AG10803 (cell line): ENCODE results near the gene SLX4IP.

Experiments
- DNase-seq: peaks from one replicate; pipeline ENCODE4 v3.0.0; 2010; ENCODE audit warnings: low read depth
- H3K4me3 ChIP-seq: 2 replicates; pipeline ENCODE4 v1.5.1; 2011; ENCODE audit warnings: mild to moderate bottlenecking, low read length, control low read depth
- CTCF ChIP-seq: conservative IDR thresholded peaks from 2 replicates; pipeline ENCODE4 v1.5.1; 2011; ENCODE audit warnings: mild to moderate bottlenecking, low read length, control low read depth, inconsistent platforms

SLX4IP gene

GRCh38 chr20:10671221-10671918, 236.3 kb downstream of the SLX4IP start:
- H3K4me3 ChIP-seq: peak overlapping the region; percentile 82
- DNase-seq: peak; percentile 89
- TF ChIP-seq CTCF: peak; percentile 69

- TF ChIP-seq CTCF: no peak
- peak; percentile 40 for DNase-seq
- peak overlapping the region; percentile 82 for H3K4me3 ChIP-seq
These were observed 237.0 kb downstream of the SLX4IP start for GRCh38 chr20:10671919-10672623.

DNA sequence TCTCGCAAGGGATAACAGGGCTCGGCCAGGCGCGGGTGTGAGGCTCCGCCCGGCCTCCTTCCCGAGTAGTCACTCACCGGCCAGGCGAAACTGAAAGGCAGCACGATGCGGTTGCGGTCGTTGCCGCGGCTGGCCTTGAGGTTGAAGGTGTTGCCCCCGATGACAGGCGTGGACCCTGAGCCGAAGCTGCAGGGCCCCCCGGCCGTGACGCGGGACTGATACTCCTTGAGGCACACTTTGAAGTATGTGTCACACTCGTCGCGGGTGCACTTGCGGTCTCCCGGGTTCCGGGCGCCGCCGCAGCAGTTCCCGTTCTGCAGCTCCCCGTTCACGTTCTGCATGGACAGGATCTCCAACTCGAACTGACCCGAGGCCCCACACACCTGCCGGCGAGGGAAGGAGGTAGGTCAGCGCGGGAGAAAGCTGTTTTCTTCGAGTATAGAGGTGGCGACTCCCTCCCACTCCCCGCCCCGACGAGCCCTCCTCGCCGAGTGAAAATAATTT, 237.6 kb downstream of the SLX4IP start:
- H3K4me3 ChIP-seq: peak overlapping the region; percentile 82
- no peak for TF ChIP-seq CTCF
- peak; percentile 39 for DNase-seq

- peak overlapping the region; percentile 82 for H3K4me3 ChIP-seq
- no peak for TF ChIP-seq CTCF
- DNase-seq: peak; percentile 29
These were observed 238.2 kb downstream of the SLX4IP start for GRCh38 chr20:10673176-10673841.

DNA sequence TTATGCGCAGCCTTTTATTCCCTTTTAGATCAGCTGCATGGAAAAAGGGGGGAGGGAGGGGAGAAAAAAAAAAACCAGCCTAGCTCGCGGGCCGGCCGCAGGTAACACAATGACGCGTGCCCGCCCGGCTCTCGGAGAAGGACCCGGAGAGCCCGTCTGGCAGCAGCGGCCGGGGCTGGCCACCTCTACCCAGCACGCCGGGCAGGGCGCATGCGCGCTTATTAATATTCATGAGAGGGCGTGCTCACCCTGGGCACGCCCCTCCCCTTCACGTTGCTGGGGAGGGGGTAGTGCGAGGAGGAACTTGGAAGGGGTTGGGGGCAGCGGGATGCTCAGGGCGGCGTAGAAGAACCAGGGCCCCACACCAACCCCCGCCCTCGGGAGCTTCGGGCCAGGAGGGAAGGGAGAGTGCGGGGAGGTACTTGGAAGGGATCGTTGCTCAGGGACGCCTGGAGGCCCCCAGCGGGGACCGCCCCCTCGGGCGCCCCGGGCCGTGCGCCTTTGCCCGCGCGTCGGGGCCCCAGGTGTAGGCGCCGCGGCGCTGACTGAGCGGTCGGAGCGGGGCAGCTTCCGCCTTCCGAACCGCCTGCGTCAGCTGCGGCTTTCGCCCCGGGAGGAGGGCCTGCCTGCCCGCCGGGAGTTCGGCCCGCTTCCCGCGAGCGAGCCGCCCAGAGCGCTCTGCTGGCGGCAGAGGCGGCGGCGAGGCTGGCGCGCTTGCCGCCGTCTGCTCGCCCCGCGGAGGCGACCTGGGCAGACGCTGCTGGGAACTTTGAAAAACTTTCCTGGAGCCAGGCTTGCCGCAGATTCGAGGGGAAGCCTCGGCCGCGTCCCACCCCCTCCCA, 239.0 kb downstream of the SLX4IP start, which contains the start of gene JAG1:
JAG1 (minus strand) TSS at position 158 of the 842 bp plus-strand sequence. CDS start 469 bp downstream, outside the sequence.
- DNase-seq: peak; percentile 91
- TF ChIP-seq CTCF: no peak
- peak within 1 kb of the TSS; percentile 82 for H3K4me3 ChIP-seq

DNA sequence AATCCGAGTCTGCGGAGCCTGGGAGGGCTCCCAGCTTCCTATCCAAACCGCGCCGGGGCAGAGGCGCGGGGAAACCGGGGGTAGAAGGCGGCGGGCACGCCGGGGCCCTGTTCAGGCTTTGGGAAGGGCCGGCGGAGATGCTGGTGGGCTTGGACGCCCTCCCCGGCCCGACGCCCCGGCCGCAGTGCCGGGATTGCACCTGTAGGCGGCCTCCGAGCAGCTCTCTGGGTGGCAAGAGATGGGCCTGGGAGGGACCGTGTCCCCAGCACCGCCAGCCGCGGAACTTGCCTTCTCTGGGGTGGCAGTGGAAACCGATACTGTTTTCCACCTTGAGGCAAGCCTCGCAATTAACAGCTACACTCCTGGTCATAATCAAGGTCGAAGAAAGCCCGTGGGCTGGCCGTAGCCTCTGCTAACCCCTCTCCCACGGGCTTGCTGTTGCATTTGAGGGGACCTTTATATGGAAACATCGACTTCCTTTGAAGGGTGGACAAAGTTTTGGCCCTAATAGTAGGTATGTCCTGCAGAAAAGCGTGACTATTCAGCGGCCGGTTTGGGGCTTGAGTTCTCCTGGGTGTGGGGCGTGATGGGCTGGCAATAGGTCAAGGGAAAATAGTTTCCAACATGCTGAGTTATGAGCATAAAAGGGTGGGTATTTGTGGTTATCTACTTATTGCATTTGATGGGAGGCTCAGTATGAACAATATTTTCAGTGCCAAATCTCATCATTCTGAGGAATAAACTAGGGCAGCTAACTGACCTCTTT, 239.8 kb downstream of the SLX4IP start:
- peak; percentile 61 for DNase-seq
- peak; percentile 67 for TF ChIP-seq CTCF
- H3K4me3 ChIP-seq: peak overlapping the region; percentile 82
